Prostate gland (tissue), 2 donors: Measurements from ENCODE around the gene ALKBH7.
"Not testable (repeated sequence)": the region's sequence is repeated elsewhere in the genome, so short reads cannot be mapped to it uniquely, and the experiment has no call there.

Experiments used
- POLR2A ChIP-seq: fragments of 450-650 bp; IDR thresholded peaks from one replicate; pipeline ENCODE4 v1.6.1; 2016; ENCODE audit warnings: antibody characterized with exemption, mild to moderate bottlenecking
- TF ChIP-seq, protein P1 (sequence below), 4 experiments: fragments of 200-600 bp in 2 of 4; fragments of 450-650 bp in 2 of 4; sonication (generic) in 2 of 4; IDR thresholded peaks; 1 replicate in 3 of 4; 2 replicates in 1 of 4; pipeline ENCODE4 v1.5.1; 2016 to 2019; ENCODE audit warnings: antibody characterized with exemption in 4 of 4, mild to moderate bottlenecking in 2 of 4, moderate library complexity in 2 of 4

DNA sequence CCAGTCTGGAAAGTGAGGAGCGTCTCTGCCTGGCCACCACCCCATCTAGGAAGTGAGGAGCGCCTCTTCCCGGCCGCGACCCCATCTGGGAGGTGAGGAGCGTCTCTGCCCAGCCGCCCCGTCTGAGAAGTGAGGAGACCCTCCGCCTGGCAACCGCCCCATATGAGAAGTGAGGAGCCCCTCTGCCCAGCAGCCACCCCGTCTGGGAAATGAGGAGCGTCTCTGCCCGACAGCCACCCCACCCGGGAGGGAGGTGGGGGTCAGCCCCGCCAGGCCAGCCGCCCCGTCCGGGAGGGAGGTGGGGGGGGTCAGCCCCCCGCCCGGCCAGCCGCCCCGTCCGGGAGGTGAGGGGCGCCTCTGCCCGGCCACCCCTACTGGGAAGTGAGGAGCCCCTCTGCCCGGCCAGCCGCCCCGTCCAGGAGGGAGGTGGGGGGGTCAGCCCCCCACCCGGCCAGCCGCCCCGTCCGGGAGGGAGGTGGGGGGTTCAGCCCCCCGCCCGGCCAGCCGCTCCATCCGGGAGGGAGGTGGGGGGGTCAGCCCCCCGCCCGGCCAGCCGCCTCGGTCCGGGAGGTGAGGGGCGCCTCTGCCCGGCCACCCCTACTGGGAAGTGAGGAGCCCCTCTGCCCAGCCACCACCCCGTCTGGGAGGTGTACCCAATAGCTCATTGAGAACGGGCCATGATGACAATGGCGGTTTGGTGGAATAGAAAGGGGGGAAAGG lies 17.1 kb upstream of the ALKBH7 start:
- TF ChIP-seq, protein P1, sequence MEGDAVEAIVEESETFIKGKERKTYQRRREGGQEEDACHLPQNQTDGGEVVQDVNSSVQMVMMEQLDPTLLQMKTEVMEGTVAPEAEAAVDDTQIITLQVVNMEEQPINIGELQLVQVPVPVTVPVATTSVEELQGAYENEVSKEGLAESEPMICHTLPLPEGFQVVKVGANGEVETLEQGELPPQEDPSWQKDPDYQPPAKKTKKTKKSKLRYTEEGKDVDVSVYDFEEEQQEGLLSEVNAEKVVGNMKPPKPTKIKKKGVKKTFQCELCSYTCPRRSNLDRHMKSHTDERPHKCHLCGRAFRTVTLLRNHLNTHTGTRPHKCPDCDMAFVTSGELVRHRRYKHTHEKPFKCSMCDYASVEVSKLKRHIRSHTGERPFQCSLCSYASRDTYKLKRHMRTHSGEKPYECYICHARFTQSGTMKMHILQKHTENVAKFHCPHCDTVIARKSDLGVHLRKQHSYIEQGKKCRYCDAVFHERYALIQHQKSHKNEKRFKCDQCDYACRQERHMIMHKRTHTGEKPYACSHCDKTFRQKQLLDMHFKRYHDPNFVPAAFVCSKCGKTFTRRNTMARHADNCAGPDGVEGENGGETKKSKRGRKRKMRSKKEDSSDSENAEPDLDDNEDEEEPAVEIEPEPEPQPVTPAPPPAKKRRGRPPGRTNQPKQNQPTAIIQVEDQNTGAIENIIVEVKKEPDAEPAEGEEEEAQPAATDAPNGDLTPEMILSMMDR (IDR thresholded peaks at IDR 0.05) = not testable (repeated sequence)
- TF ChIP-seq POLR2A = not testable (repeated sequence)
